HG03520 (cell line): ENCODE data around the gene UBE2R2.
"Not testable (repeated sequence)": the region's sequence is repeated elsewhere in the genome, so short reads cannot be mapped to it uniquely, and the experiment has no call there.

Source experiments
- ATAC-seq: cut with Tn5 transposase; IDR thresholded peaks from one replicate; pipeline ENCODE4 v1.9.1; 2021; ENCODE audit warnings: mild to moderate bottlenecking, moderate library complexity; ENCODE audit not compliant: unreplicated experiment

UBE2R2 gene

GRCh38 chr9:33798545-33798944, 18.4 kb upstream of the UBE2R2 start:
- no peak for ATAC-seq

DNA sequence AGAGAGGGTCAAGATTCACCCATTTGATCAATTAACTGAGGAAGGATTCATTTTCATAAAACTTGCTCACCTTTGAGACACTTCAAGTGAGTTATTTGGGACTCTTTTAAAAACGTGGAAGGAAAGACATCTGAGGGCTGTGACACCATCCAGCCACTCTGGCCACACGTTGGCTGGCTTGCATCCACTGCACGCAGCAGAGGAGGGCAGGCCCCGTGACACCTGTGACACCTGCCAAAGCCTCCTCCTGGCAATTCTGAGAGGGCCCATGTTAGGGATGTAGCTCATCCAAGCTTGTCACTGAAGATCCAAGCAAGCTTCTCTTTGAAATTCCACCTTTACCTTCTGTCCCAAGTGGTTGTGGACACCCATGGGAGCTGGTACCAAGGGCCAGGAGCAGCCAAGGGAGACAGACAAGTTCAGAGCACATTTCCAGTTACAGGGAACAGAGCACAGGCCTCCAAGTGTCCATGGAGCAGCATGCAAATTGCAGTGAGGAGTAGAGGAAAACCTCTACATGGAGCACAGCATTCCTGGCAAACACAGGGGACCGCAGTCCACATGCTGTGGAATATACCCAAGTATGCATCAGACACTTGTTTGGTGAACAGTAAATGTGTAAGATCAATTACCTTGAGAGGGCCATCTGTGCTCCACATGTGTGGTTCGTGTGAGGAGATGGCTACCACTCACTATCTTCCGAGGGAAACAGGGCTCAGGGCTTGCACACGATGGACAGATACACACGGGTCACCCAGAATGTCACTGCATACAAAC, 16.8 kb upstream of the UBE2R2 start:
- ATAC-seq = no peak

DNA sequence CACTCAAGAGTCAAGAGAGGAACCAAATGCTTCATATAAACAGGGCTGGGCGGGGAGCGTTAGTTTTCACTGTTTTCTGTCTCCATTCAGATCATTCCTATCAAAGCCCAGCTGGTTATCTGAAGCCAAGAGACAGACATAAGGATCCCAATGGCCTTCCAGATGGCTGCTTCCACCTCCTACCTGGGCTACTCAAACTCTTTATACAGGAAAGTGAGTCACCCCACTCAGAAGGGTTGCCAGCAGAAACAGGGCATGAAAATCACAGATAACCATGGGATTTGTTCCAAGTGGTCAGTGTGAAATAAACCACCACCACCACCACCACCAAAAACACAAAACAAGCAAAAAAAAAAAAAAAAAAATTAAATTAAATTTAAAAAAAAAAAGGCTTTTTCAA, 16.1 kb upstream of the UBE2R2 start:
- ATAC-seq = no peak

DNA sequence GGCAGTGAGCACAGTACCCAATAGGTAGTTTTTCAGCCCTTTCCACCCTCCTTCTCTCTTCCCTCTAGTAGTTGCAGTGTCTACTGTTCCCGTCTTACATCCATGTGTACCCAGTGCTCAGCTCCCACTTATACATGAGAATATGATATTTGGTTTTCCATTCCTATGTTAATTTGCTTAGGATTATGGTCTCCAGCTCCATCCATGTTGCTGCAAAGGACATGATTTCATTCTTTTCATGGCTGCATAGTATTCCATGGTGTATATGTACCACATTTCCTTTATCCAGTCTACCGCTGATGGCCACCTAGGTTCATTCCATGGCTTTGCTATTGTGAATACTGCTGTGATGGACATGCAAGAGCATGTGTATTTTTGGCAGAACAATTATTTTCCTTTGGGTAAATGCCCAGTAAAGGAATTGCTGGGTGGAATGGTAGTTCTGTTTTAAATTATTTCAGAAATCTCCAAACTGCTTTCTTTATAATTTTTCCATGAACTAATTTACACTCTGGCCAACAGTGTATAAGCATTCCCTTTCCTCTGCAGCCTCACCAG, 14.9 kb upstream of the UBE2R2 start:
- not testable (repeated sequence) for ATAC-seq

DNA sequence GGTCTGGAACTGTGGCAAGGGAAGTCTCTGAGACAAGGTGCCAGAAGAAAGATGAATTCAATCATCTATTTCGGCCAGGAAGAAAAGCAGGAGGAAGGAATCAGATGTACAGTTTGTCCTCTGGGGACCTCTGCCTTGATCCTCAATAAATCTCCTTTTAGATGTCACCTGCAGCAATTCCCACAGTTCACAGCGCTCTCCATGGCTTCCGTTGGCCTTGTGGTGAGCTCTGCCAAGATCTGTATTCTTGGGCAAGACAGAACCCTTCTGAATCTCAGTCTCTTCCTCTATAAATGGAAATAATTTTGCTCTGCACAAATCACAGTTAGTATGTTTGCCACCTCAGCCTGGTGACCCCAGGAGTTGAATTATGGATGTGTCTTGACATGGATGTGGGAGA, 12.8 kb upstream of the UBE2R2 start:
- not testable (repeated sequence) for ATAC-seq

DNA sequence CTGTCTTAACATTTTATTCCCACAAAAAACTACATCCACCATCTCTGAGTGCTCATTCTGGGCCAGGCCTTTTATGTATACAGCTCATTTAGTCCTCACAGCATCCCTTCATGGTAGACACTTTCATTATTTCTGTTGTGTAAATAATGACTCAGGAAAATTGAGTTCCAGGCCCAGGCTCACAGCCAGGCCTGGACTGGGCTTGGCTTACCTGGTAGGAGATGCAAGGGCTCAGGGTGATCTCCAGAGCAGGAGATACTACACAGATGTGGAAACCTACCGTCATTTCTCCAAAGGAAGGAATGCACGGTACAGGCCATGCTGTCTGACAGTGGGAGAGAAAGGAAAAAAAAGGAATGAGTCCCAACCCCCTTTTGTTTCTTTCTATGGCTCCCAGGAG, 9.8 kb upstream of the UBE2R2 start:
- not testable (repeated sequence) for ATAC-seq

DNA sequence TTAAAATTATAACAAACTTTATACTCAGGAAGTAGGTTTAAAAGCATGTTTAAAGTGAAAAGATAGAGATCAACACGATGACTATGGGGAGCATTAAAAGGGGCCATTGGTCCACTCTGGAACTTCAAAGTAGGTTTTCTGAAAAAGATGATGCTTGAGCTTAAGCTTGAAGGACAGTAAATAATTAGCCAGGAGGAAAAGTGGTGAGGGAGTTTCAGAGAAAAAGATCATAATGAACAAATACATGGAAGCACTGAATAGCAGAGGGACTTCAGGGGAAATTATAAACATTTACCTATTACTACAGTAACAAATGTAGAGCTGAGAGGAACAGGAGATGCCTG, 8.0 kb upstream of the UBE2R2 start:
- ATAC-seq = not testable (repeated sequence)

DNA sequence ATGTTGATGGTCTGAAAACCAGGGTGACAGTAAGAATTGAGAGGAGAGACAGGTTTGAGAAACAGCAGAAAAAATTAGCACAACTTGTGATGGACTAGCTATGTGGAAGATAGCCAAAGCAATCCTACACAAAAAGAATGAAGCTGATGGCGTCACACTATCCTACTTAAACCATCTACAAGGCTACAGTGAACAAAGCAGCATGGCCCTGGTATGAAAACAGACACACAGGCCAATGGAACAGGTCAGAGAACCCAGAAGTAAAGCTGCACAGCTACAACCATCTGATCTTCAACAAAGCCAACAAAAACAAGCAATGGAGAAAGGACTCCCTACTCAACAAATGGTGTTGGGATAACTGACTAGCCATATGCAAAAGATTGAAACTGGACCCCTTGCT, 7.5 kb upstream of the UBE2R2 start:
- ATAC-seq = no peak

- ATAC-seq = no peak
Observed at GRCh38 chr9:33813712-33814641, 3.0 kb upstream of the UBE2R2 start.

DNA sequence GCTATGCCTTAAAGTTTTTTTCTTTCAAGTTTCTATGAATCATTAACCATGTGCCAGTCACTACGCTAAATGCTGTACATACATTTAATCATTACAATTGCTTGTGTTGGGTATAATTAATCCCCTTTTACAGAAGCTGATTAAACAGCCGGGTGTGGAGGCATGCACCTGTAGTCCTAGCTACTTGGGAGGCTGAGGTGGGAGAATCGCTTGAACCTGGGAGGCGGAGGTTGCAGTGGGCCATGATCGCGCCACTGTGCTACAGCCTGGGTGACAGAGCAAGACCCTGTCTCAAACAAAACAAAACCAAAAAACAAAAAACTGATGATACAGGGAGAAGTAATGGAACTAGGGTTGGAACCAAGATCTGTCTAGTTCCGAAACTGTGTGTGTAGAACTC, 1.2 kb upstream of the UBE2R2 start:
- no peak for ATAC-seq

DNA sequence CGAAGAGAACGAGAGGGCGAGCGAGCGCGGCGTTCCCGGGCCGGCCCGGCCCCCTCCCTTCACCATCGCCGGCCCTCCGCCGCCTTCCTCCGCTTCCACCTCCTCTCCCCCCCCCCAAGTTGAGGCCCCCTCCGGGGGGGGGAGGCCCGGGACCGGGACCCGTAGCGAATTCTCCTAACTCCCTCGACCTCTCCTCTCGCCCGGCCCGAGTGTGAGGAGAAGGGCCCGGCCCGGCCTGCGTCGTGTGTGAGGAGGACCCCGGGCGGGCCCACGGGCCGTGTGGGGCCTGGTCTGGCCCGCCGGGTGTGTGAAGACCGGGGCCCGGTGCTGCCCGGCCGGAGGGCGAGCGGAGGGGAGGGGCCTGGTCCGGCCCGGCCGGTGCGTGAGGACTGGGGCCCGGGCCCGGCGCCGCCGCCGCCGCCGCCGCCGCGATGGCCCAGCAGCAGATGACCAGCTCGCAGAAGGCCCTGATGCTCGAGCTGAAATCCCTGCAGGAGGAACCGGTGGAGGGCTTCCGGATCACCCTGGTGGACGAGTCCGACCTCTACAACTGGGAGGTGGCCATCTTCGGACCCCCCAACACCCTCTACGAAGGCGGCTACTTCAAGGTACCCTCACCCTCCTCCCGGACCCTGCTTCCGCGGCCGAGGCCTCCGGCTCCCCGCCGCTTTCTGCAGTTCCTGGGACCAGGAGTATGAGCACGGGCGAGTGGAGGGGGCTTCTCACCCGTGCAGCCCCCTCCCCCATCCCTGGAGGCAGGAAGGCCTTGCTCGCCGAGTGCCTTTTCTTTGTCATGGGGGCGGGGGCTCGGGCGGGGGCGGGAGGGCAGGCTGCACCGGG, 587 bp downstream of the UBE2R2 start:
- peak; percentile 24 for ATAC-seq

DNA sequence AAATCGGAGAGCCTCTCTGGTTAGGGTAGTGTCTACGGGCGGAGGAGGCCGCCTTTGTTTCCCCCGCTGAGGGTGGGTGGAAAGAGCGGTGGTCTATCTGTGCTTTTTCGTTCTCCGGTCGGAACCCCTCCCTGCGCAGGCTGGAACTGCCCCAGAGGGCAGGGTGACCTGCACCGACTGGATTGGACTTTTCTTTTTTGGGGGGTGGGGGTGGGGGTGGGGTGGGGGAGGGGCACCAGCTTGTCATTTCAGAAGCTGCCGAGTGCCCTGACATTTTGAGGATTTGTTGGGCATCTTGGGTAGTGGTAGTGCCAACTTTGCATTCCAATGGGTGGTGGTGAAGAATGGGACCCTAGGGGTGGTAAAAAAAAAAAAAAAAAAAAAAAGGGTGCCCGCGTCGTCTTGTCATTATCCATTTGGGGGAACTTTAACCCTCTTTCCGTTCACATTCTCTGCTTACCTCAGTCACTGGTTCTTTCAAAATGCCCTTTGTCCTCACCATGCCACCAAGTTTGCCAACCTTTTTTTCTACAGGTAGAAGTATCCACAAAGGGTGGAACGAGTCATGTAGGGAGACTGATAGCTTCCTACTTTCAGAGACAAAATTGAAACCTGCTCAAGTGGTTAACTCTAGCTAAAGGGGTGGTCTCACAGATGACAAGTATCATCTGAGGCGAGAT, 1.3 kb downstream of the UBE2R2 start:
- ATAC-seq = no peak

GRCh38 chr9:33818847-33819500, 2.0 kb downstream of the UBE2R2 start:
- no peak for ATAC-seq

GRCh38 chr9:33820231-33820745, 3.3 kb downstream of the UBE2R2 start:
- ATAC-seq = no peak

- ATAC-seq = no peak
Observed at GRCh38 chr9:33823801-33824200, 6.8 kb downstream of the UBE2R2 start.

DNA sequence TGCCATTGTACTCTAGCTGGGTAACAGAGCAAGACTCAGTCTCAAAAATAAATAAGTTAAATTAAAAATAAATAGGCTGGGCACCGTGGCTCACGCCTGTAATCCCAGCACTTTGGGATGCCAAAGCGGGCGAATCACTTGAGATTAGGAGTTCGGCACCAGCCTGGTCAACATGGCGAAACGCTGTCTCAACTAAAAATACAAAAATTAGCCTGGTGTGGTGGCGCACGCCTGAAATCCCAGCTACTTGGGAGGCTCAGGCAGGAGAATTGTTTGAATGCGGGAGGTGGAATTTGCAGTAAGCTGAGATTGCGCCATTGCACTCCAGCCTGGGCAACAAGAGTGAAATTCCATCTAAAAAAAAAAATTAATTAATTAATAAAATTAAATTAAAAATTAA, 10.3 kb downstream of the UBE2R2 start:
- not testable (repeated sequence) for ATAC-seq

- not testable (repeated sequence) for ATAC-seq
Observed at GRCh38 chr9:33829641-33830230, 12.8 kb downstream of the UBE2R2 start.

DNA sequence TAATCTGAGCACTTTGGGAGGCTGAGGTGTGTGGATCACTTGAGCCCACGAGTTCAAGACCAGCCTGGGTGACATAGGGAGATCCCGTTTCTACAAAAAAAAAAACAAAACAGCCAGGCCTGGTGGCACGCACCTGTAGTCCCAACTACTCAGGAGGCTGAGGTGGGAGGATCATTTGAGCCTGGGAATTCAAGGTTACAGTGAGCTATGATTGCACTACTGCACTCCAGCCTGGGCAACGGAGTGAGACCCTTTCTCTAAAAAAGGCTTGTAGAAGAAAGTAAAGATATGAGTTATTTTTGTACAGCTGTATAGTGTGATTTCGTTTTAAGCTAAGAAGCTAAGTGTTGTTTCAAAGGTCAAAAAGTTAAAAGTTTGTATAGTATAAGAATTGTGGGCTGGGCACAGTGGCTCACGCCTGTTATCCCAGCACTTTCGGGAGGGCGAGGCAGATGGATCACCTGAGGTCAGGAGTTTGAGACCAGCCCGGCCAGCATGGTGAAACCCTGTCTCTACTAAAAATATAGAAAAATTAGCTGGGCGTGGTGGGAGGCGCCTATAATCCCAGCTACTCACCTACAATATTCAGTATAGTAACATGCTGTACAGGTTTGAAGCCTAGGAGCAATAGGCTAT, 18.8 kb downstream of the UBE2R2 start:
- no peak for ATAC-seq

DNA sequence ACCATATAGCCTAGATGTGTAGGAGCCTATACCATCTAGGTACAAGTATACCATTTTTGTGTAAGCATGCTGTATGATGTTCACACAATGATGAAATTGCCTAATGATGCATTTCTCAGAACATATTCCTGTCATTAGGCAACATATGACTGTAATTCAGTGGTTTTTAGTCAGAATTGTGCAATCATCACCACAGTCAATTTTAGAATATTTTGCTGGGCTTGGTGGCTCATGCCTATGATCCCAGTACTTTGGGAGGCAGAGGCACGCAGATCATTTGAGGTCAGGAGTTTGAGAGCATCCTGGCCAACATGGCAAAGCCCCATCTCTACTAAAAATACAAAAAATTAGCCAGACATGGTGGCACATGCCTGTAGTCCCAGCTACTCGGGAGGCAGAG, 19.3 kb downstream of the UBE2R2 start:
- peak; percentile 46 for ATAC-seq
